GM18498 (cell line): ENCODE data around the gene ANO4.

Experiments used
- ATAC-seq: cut with Tn5 transposase; IDR thresholded peaks from one replicate; pipeline ENCODE4 v1.9.1; 2021; ENCODE audit warnings: mild to moderate bottlenecking, moderate library complexity; ENCODE audit not compliant: unreplicated experiment

ANO4 gene

GRCh38 chr12:100942984-100943749, 148.6 kb downstream of the ANO4 start:
- ATAC-seq: no peak

- no peak for ATAC-seq
Measured at GRCh38 chr12:100951756-100952155, 157.2 kb downstream of the ANO4 start.

GRCh38 chr12:100953217-100953616, 158.6 kb downstream of the ANO4 start:
- ATAC-seq: no peak

GRCh38 chr12:100953677-100954076, 159.1 kb downstream of the ANO4 start:
- ATAC-seq: no peak

GRCh38 chr12:100954118-100954517, 159.5 kb downstream of the ANO4 start:
- no peak for ATAC-seq

GRCh38 chr12:100955139-100955538, 160.6 kb downstream of the ANO4 start:
- ATAC-seq: no peak

- ATAC-seq: no peak
Measured at GRCh38 chr12:100956311-100956852, 161.8 kb downstream of the ANO4 start.

GRCh38 chr12:100959481-100959880, 164.9 kb downstream of the ANO4 start:
- no peak for ATAC-seq

- no peak for ATAC-seq
Measured at GRCh38 chr12:100962086-100962712, 167.6 kb downstream of the ANO4 start.

GRCh38 chr12:100963381-100963780, 168.8 kb downstream of the ANO4 start:
- no peak for ATAC-seq

GRCh38 chr12:100964028-100964427, 169.5 kb downstream of the ANO4 start:
- no peak for ATAC-seq

GRCh38 chr12:100967189-100967588, 172.6 kb downstream of the ANO4 start:
- ATAC-seq: no peak

GRCh38 chr12:100970894-100971293, 176.3 kb downstream of the ANO4 start:
- ATAC-seq: no peak

- no peak for ATAC-seq
Measured at GRCh38 chr12:100972121-100972520, 177.5 kb downstream of the ANO4 start.

GRCh38 chr12:100974341-100974740, 179.8 kb downstream of the ANO4 start:
- no peak for ATAC-seq

- ATAC-seq: no peak
Measured at GRCh38 chr12:100974747-100975146, 180.2 kb downstream of the ANO4 start.

- ATAC-seq: no peak
Measured at GRCh38 chr12:100976735-100977134, 182.2 kb downstream of the ANO4 start.

GRCh38 chr12:100980856-100981255, 186.3 kb downstream of the ANO4 start:
- no peak for ATAC-seq

GRCh38 chr12:100982511-100983183, 188.1 kb downstream of the ANO4 start:
- no peak for ATAC-seq

GRCh38 chr12:100984796-100985195, 190.2 kb downstream of the ANO4 start:
- no peak for ATAC-seq
